Measurements from ENCODE around the gene FZD4. TPM values are rescaled to one million over a fixed set of nuclear protein-coding genes. Genes with fewer than 3 reads are reported as not detected.

The FZD4 gene
- total and polyA plus RNA-seq, 2 donors (not counting 1 experiment from before 2014, with no cell fraction given), result 0.01 to 0.02 TPM

- TF ChIP-seq CTCF (IDR thresholded peaks at IDR 0.05), result no peak
- TF ChIP-seq EZH2 (IDR thresholded peaks at IDR 0.05; ENCODE audit: borderline replicate concordance, insufficient read depth, low read depth, low read length, poor library complexity, severe bottlenecking), result no peak
- H3K27ac ChIP-seq (ENCODE audit: low read length in 2 of 2), result no peak overlapping the region
- H2AFZ ChIP-seq (ENCODE audit: insufficient read depth, low read depth, low read length, poor library complexity, severe bottlenecking), result no peak overlapping the region
- no peak overlapping the region for H3K9ac ChIP-seq (ENCODE audit: low read length)
- POLR2A ChIA-PET, result no interaction called here
- H3K27ac Mint-ChIP-seq, result no peak overlapping the region
- H3K4me1 ChIP-seq (ENCODE audit: control insufficient read depth in 2 of 2, insufficient read depth in 2 of 2, low read length in 2 of 2), result no peaks in the 10 kb centered on the region
- H3K4me3 ChIP-seq (ENCODE audit: control extremely low read depth in 1 of 5, extremely low read depth in 1 of 5, insufficient read depth in 1 of 5, low read depth in 2 of 5, low read length in 4 of 5), result no peak overlapping the region
- H3K9me3 ChIP-seq (ENCODE audit: control extremely low read depth in 1 of 3, control insufficient read depth in 2 of 3, insufficient read depth in 1 of 3, low read length in 2 of 3), result no peaks in the 10 kb centered on the region
- DNase-seq, result no peak
- H3K9me3 Mint-ChIP-seq (ENCODE audit: insufficient read depth), result no peaks in the 10 kb centered on the region
- WGBS (ENCODE audit: insufficient coverage), result no CpG with 5 or more reads among the region's 3 CpGs
- H3K27me3 Mint-ChIP-seq, result no peaks in the 10 kb centered on the region
- H3K4me3 Mint-ChIP-seq, result no peak overlapping the region
- intact Hi-C loops (cut with micrococcal nuclease), result no loop called here
- CTCF ChIA-PET, result no interaction called here
- no peaks in the 10 kb centered on the region for H4K20me1 ChIP-seq (ENCODE audit: control insufficient read depth, insufficient read depth, low read length, poor library complexity, severe bottlenecking)
- no peak for ATAC-seq (ENCODE audit: low read depth)
- no peaks in the 10 kb centered on the region for H3K36me3 ChIP-seq (replicated peaks in 1 of 2; ENCODE audit: control extremely low read depth in 1 of 2, control insufficient read depth in 1 of 2, extremely low read depth in 1 of 2, insufficient read depth in 2 of 2, low read length in 1 of 2)
- H3K4me2 ChIP-seq (replicated peaks; ENCODE audit: low read depth, low read length, poor library complexity, severe bottlenecking), result no peak overlapping the region
- no peaks in the 10 kb centered on the region for H3K4me1 Mint-ChIP-seq
- H3K27me3 ChIP-seq (replicated peaks in 1 of 4; ENCODE audit: control extremely low read depth in 1 of 4, control insufficient read depth in 3 of 4, insufficient read depth in 4 of 4, low read length in 3 of 4), result no peaks in the 10 kb centered on the region
- no peaks in the 10 kb centered on the region for H3K79me2 ChIP-seq (ENCODE audit: control insufficient read depth, insufficient read depth, low read length)
These were observed 49.9 kb downstream of the FZD4 start for GRCh38 chr11:86905252-86905651.

GRCh38 chr11:86904001-86904400 is 51.2 kb downstream of the FZD4 start:
- ATAC-seq (ENCODE audit: low read depth) (no peak), DNase-seq (no peak)
- Histone ChIP-seq H3K4me2 (replicated peaks; ENCODE audit: low read depth, low read length, poor library complexity, severe bottlenecking) (no peak overlapping the region), H3K4me1 (ENCODE audit: control insufficient read depth in 2 of 2, insufficient read depth in 2 of 2, low read length in 2 of 2) (no peaks in the 10 kb centered on the region), H4K20me1 (ENCODE audit: control insufficient read depth, insufficient read depth, low read length, poor library complexity, severe bottlenecking) (no peaks in the 10 kb centered on the region), H3K4me3 (ENCODE audit: control extremely low read depth in 1 of 5, extremely low read depth in 1 of 5, insufficient read depth in 1 of 5, low read depth in 2 of 5, low read length in 4 of 5) (no peak overlapping the region), H3K9me3 (ENCODE audit: control extremely low read depth in 1 of 3, control insufficient read depth in 2 of 3, insufficient read depth in 1 of 3, low read length in 2 of 3) (no peaks in the 10 kb centered on the region), H3K27me3 (replicated peaks in 1 of 4; ENCODE audit: control extremely low read depth in 1 of 4, control insufficient read depth in 3 of 4, insufficient read depth in 4 of 4, low read length in 3 of 4) (no peaks in the 10 kb centered on the region), H3K9ac (ENCODE audit: low read length) (no peak overlapping the region), H3K79me2 (ENCODE audit: control insufficient read depth, insufficient read depth, low read length) (no peaks in the 10 kb centered on the region), H2AFZ (ENCODE audit: insufficient read depth, low read depth, low read length, poor library complexity, severe bottlenecking) (no peak overlapping the region), H3K27ac (ENCODE audit: low read length in 2 of 2) (no peak overlapping the region), H3K36me3 (replicated peaks in 1 of 2; ENCODE audit: control extremely low read depth in 1 of 2, control insufficient read depth in 1 of 2, extremely low read depth in 1 of 2, insufficient read depth in 2 of 2, low read length in 1 of 2) (no peaks in the 10 kb centered on the region)
- Mint-ChIP-seq H3K9me3 (ENCODE audit: insufficient read depth) (no peaks in the 10 kb centered on the region), H3K27me3 (no peaks in the 10 kb centered on the region), H3K4me3 (no peak overlapping the region), H3K27ac (no peak overlapping the region), H3K4me1 (no peaks in the 10 kb centered on the region)
- CTCF ChIA-PET, result no interaction called here
- POLR2A ChIA-PET, result no interaction called here
- TF ChIP-seq CTCF (IDR thresholded peaks at IDR 0.05) (no peak), EZH2 (IDR thresholded peaks at IDR 0.05; ENCODE audit: borderline replicate concordance, insufficient read depth, low read depth, low read length, poor library complexity, severe bottlenecking) (no peak)
- WGBS (ENCODE audit: insufficient coverage), result 88% methylated on average over 1 of the region's 2 CpGs
- intact Hi-C loops (cut with micrococcal nuclease), result no loop called here

All from B cell (primary cell).